Epithelial cell of proximal tubule (primary cell): ENCODE results near the gene CRYL1. TPM values are rescaled to one million over a fixed set of nuclear protein-coding genes. Genes with fewer than 3 reads are reported as not detected.

Experiments
- DNase-seq: peaks from one replicate; pipeline ENCODE4 v3.0.0-alpha.2; 2011; ENCODE audit warnings: low read depth
- H3K4me3 ChIP-seq: 2 replicates; pipeline ENCODE4 v1.5.1; 2011; ENCODE audit warnings: low read depth, mild to moderate bottlenecking, low read length
- CTCF ChIP-seq: conservative IDR thresholded peaks from 2 replicates; pipeline ENCODE4 v1.5.1; 2012; ENCODE audit warnings: low read depth, mild to moderate bottlenecking, low read length
- total RNA-seq: library from RNA; depleted of rRNA; stranded (reverse); fragments of >200 nt; gene quantifications from 2 replicates; pipeline ENCODE4 v1.2.3, GENCODE V29; 2015

Gene CRYL1
- total RNA-seq, 1 donor from 2014 or later, result 41.3 TPM

- H3K4me3 ChIP-seq, result no peak overlapping the region
- TF ChIP-seq CTCF, result no peak
- no peak for DNase-seq
Observed at GRCh38 chr13:20390526-20391175, 135.0 kb downstream of the CRYL1 start.

DNA sequence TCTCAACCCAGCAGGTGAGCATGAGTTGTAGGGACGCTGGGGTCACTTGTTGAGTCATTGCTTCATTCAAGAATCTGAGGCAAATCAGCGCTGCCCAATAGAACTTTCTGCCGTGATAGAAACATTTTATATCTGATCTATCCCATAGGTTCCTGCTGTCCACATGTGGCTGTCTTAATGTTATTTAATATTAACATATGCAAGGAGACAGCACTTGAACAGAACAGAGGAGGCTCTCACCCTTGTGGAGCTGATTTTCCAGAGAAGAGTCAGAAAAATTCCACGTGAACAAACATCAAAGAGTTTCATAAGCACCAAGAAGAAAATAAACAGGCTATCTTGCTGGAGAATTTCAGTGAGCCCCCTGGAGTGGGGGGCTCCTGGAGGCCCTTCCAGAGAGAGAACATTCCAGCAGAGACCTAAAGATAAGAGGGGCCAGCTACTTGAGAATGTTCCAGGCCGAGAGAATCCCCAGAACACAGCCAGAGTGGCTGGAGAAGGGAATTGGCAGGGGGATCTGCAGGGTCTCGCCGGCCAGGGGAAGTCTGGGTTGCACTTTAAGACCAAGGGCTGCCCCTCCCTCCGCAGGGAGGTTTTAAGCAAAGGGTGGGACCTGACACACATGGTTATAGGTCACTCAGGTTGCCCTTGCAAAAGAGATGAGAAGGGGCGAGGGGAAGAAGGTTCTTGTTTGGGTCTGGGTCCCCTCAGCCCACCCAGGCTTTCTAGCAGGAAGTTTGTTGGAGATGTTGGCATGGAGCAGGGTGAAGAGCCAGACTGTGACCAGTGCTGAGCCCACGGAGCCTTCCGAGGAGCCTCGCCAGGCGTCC, 135.7 kb downstream of the CRYL1 start:
- no peak for TF ChIP-seq CTCF
- H3K4me3 ChIP-seq, result no peak overlapping the region
- no peak for DNase-seq

- no peak for DNase-seq
- no peak overlapping the region for H3K4me3 ChIP-seq
- TF ChIP-seq CTCF, result no peak
Observed at GRCh38 chr13:20388184-20388583, 137.5 kb downstream of the CRYL1 start.

GRCh38 chr13:20387441-20387971, 138.2 kb downstream of the CRYL1 start:
- DNase-seq, result no peak
- H3K4me3 ChIP-seq, result no peak overlapping the region
- no peak for TF ChIP-seq CTCF

DNA sequence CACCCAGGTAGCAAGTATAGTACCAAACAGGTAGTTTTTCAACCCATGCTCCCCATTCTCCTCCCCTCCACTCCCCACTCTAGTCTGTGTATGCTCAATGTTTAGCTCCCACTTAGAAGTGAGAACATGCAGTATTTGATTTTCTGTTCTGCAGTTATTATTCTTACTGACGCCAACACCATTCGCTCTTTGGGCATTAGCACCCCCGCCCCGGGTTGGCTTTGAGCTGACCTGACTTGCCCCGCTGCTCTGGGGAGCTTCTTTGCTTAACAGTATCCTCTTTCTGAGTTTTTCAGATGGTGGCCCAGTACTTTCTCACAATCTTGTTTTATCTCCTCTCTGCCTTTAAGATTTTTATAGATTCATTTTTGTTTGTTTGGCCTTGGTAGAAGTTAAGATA, 138.7 kb downstream of the CRYL1 start:
- DNase-seq, result no peak
- no peak for TF ChIP-seq CTCF
- no peak overlapping the region for H3K4me3 ChIP-seq

GRCh38 chr13:20383058-20383457, 142.6 kb downstream of the CRYL1 start:
- TF ChIP-seq CTCF, result no peak
- no peak for DNase-seq
- no peak overlapping the region for H3K4me3 ChIP-seq

DNA sequence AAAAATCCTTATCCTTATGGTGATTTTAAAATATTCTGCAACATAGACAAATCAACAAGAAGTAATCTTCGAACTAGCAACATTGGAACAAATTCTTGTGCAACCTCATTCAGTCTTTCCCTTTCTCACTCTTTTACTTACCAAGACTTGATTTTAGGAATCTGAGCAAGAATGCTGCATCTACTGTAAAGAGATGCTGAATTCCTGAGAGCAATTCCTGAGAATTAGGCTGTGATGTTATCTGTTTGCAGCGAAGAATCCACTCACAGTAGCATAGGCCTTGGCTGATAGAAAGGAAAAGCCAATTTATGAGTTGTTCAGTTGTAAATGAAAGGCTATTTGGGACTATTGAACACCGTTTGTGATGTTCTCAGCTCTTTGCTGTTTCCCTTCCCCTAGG, 144.3 kb downstream of the CRYL1 start:
- no peak for DNase-seq
- H3K4me3 ChIP-seq, result no peak overlapping the region
- no peak for TF ChIP-seq CTCF
